Measurements from ENCODE around the gene EXOC3L1. TPM values are rescaled to one million over a fixed set of nuclear protein-coding genes. Genes with fewer than 3 reads are reported as not detected.

The EXOC3L1 gene
- polyA plus RNA-seq, 2 of the 4 experiments (the other 2 are of a cell fraction) = 0.06 TPM; not detected in 1

- H3K9me3 ChIP-seq = no peaks in the 10 kb centered on the region
- ATAC-seq (peak in 1 of 2 experiments; percentile 3; a peak in 1 of 6 replicates), DNase-seq (ENCODE audit: low read depth in 1 of 2, low spot score in 1 of 2) (no peak), FAIRE-seq (no peak)
- H3K4me2 ChIP-seq = peak overlapping the region; percentile 31; the same call in 1 of the 3 replicates
- TF ChIP-seq MAZ (IDR thresholded peaks at IDR 0.05; ENCODE audit: borderline replicate concordance, low read depth, low read length) = no peak
- no peak for TF ChIP-seq TFCP2L1 (CRISPR knock-in tag; IDR thresholded peaks at IDR 0.05)
- TF ChIP-seq BCL3 (IDR thresholded peaks at IDR 0.05) = no peak
- TF ChIP-seq NPAS2 (CRISPR knock-in tag; IDR thresholded peaks at IDR 0.05; ENCODE audit: borderline replicate concordance) = no peak
- TF ChIP-seq MYC (IDR thresholded peaks at IDR 0.05; ENCODE audit: borderline replicate concordance, low read length) = no peak
- no peak for TF ChIP-seq HOXB13 (CRISPR knock-in tag; IDR thresholded peaks at IDR 0.05; ENCODE audit: low read depth)
- peak overlapping the region; percentile 38 to 73; a peak in 4 of 6 replicates for H3K27ac ChIP-seq
- POLR2A ChIA-PET = interaction anchor here (1.1 to 1.4 kb wide), 3 partner anchors 10 to 38 kb away, joined by 3 to 5 read pairs (median 5); partner anchors contain the start of gene TMEM208
- peaks cover 25% of the 10 kb centered on the region for H3K4me1 ChIP-seq
- H3K4me3 ChIP-seq = no peak overlapping the region
- CTCF ChIA-PET = interaction anchor here (0.8 to 10.5 kb wide), 6 partner anchors 12 to 254 kb away, joined by 3 to 105 read pairs (median 5); partner anchors contain the start of genes E2F4, ELMO3 and TMEM208
- 87% methylated on average over 8 of the region's 11 CpGs for WGBS (ENCODE audit: missing lambda C conversion rate)
Observed at GRCh38 chr16:67208154-67208896, 18.4 kb upstream of the EXOC3L1 start.

- Histone ChIP-seq H3K4me3 (no peak overlapping the region), H3K4me2 (peak overlapping the region; percentile 31; the same call in 1 of the 3 replicates), H3K9me3 (no peaks in the 10 kb centered on the region), H3K4me1 (peaks cover 20% of the 10 kb centered on the region), H3K27ac (peak overlapping the region; percentile 38 to 73; a peak in 4 of 6 replicates)
- DNase-seq (ENCODE audit: low read depth in 1 of 2, low spot score in 1 of 2) (peak; percentile 32 to 53), ATAC-seq (peak; percentile 49 to 56), FAIRE-seq (no peak)
- ChIA-PET POLR2A (interaction anchor here (0.9 to 1.4 kb wide), 4 partner anchors 10 to 39 kb away, joined by 3 to 5 read pairs (median 4); partner anchors contain the start of gene TMEM208), CTCF (interaction anchor here (1.7 to 10.5 kb wide), 4 partner anchors 7 to 253 kb away, joined by 7 to 105 read pairs (median 8); partner anchors contain the start of genes E2F4, ELMO3 and TMEM208)
- no peak for TF ChIP-seq PHF8 (IDR thresholded peaks at IDR 0.05; ENCODE audit: borderline replicate concordance, low read depth)
- peak; percentile 24 for TF ChIP-seq MAFK (IDR thresholded peaks at IDR 0.05; ENCODE audit: partially characterized antibody)
- TF ChIP-seq HEYL (CRISPR knock-in tag; IDR thresholded peaks at IDR 0.05) = no peak
- no peak for TF ChIP-seq CBX2 (IDR thresholded peaks at IDR 0.05; ENCODE audit: borderline replicate concordance, low read depth)
- WGBS (ENCODE audit: missing lambda C conversion rate) = 81% methylated on average over 20 of the region's 21 CpGs
Observed at GRCh38 chr16:67207249-67208091, 17.5 kb upstream of the EXOC3L1 start.

- H3K4me3 ChIP-seq = no peak overlapping the region
- 100% methylated on average over 3 of the region's 3 CpGs for WGBS (ENCODE audit: missing lambda C conversion rate)
- H3K4me1 ChIP-seq = peaks cover 20% of the 10 kb centered on the region
- CTCF ChIA-PET = interaction anchor here (1.3 to 10.5 kb wide), 4 partner anchors 8 to 253 kb away, joined by 3 to 105 read pairs (median 7); partner anchors contain the start of genes E2F4 and ELMO3
- POLR2A ChIA-PET = interaction anchor here (0.9 to 1.4 kb wide), 3 partner anchors 10 to 20 kb away, joined by 3 to 5 read pairs (median 3); partner anchors contain the start of gene TMEM208
- H3K9me3 ChIP-seq = no peaks in the 10 kb centered on the region
- H3K27ac ChIP-seq = peak overlapping the region; percentile 38 to 73; a peak in 3 of 6 replicates
- no peak overlapping the region; the same call in 2 of the 3 replicates for H3K4me2 ChIP-seq
- FAIRE-seq = no peak
- no peak; a peak in 1 of 6 replicates for ATAC-seq
- DNase-seq (ENCODE audit: low read depth in 1 of 2, low spot score in 1 of 2) = no peak
- TF ChIP-seq CHD4 (IDR thresholded peaks at IDR 0.05; ENCODE audit: borderline replicate concordance) (no peak), FOSL2 (IDR thresholded peaks at IDR 0.05) (no peak), FOSL2 (CRISPR knock-in tag; IDR thresholded peaks at IDR 0.05) (no peak), EHF (CRISPR knock-in tag; IDR thresholded peaks at IDR 0.05) (no peak), HES2 (IDR thresholded peaks at IDR 0.05) (no peak), REST (IDR thresholded peaks at IDR 0.05) (no peak), ZC3H11A (IDR thresholded peaks at IDR 0.05) (no peak), BHLHE40 (IDR thresholded peaks at IDR 0.05; ENCODE audit: low read depth, low read length) (no peak), RFX5 (IDR thresholded peaks at IDR 0.05) (no peak)
Observed at GRCh38 chr16:67206838-67207248, 16.9 kb upstream of the EXOC3L1 start.

Data from A549 (cell line).